Activated naive CD4-positive, alpha-beta T cell treated with anti-CD3 and anti-CD28 coated beads, Interleukin-2, amount 50 U/mL, for 16 hours (primary cell): Measurements from ENCODE around the gene RETREG2.
A peak's percentile ranks its signal among the peaks of the same experiment; 100 is the strongest.

Source experiments
- DNase-seq: peaks from one replicate; pipeline ENCODE4 v3.0.0-alpha.2; 2020

Gene RETREG2

DNA sequence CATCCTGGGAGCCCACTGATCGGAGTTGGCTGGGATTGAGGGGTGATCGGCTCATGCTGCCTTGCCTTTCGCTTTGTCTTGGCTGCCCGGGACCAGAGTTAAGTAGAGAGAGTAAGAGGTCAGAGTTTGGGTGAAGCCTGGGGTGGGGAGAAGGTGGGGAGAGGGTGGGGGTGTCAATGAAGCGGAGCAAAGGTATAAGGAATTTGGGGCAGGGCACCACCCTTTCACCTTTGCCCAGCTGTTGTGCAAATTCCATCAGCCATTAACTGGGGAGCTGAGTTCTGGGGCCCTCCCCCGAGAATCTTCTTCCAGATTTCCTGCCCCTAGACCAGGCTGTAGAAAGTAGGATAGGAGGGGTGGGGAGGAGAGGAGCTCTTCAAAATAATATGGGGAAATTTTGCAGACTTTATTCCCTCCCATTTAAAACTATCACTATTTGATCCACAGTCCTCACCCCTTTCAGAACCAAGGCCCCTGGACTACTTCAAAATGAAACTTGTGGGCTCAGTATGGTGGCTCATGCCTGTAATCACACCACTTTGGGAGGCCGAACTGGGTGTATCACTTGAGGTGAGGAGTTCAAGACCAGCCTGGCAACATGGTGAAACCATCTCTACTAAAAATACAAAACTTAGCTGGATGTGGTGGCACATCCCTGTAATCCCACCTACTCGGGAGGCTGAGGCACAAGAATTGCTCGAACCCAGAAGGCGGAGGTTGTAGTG, 8.0 kb upstream of the RETREG2 start, which contains the start of gene SLC23A3:
TSS of gene SLC23A3 (minus strand) at position 100 of the 725 bp plus-strand sequence. CDS start at position 55, 45 bp downstream.
- no peak for DNase-seq

DNA sequence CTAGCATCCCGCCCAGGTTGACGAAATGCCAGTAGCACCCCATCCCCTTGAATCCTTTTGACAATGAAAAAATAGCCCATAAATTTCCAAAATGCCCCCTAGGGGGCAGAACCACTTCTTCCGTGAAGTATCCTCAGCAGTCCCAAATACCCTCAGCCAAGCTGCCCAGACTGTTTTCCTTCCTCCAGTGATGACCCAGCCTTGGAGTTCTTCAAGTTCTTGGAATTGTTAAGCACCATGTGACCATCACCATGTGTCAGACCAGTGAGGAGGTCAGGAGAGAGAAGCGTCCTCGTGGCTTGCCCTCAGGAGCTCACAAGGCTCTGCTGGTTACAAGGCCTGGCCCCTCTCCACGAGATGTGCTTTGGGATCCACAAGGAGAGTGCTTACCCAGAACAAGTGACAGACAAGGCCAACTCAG, 6.8 kb upstream of the RETREG2 start:
- DNase-seq: no peak

DNA sequence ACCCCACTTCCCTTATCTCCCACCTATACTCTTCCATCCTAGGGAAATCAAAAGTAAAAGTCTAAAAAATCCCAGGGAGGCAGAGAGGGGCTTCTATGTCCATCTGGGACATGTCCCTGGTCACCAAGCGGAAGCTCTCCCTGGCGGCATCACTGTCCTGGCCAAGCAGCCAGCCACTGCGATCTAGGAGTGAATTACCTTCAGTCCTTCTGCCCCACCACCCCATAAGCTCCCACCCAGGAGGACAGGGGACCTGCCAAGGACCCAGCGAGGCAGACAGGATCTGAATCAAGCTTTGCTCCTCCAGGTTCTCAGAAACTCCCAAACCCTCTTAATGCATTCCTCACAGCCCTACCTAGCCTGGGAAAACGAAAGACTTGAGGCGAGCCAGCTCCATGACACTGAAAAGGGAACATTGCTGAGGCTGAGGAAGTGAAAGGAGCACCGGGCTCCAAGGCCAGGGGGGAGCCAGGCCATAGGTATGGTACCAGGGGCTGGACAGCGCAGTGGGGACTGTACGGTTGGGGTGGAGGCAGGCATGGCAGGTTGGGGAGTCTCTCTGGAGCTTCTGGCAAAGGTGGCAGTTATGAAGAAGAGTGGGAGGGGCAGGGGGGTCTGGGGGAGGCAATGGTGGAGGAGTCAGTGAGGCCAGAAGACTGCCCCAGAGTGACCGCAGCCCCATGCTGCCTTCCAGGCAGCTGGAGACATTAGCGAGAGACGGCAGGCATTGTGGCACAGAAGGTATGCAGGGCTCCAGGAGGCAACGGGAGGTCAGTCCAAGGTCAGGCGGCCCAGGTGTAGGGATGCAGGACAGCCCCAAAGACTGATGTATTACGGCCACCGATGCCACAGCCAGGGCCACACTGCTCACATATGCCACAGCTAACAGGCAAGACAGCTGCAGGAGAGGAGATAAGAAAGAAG, 5.6 kb upstream of the RETREG2 start:
- no peak for DNase-seq

DNA sequence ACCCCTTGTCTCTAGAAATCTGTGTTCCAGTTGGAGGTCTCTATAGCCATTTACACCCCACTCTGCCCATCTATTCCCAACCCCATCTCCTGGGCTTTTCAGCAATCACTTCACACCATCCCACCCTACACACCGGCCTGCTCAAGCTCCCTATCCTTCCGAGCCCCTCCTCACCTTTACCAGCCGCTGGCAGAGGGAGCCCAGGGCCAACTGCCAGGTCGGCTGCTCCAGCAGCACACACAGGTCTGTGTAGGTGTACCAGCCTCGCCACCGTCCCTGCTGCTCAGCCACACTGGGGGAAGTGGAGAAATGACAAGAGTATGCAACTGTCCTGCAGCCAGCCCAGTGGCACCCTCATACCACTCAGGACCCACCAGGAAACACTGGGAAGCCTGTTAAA, 4.9 kb upstream of the RETREG2 start:
- DNase-seq: no peak

DNA sequence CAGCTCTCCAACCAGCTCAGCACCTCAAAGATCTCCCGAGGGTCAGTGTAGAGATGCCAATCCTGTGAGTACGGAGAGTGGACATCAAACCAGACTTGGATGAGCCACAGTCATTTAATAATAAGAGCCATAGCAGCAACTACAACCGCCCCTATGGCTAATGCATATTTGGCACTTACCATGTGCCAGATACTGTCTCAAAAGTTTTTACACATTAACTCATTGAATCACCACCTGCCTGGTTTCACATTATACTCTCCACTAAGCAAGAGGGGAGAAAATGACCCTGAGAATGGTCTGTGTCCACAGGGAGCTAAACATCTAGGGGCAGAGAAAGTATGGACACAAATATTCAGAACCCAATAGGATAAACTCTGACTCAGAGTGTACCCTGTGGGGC, 3.9 kb upstream of the RETREG2 start:
- DNase-seq: no peak

DNA sequence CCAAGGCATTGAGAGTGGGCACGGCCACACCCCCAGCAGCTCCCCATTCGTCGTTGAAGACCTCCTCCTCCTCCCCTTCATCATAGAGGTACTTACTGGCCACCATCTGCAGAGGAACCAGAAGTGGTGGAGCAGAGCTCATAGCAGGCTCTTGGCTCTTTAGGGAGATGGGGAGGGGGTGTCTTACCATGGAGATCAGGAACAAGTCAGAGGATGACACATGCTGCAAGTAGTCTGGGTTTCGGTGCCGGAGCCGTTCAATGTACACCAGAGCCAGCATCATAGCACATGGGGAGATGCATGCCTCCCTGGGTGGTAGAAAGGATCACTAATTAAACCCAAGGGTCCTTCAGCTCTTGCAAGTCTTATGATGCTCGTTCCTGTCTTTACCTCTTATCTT, 3.3 kb upstream of the RETREG2 start:
- no peak for DNase-seq

DNA sequence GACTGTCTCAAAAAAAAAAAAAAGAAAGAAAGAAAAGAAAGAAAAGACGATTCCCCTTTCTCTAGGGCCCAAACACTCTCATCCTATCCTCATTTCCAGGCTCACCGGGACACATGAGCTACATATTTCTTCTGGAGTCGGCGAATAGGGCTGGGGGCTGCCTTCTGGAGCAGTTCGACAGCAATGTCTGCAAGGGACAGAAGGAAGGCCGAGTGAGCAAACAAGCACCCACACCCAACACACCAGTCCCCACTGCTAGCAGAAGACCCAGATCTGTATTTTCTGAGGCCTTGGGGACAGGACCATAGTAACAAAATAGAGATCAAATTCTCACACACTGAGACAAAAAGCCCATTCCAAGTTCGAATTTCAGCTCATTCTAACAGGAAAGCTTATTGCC, 2.6 kb upstream of the RETREG2 start:
- no peak for DNase-seq

DNA sequence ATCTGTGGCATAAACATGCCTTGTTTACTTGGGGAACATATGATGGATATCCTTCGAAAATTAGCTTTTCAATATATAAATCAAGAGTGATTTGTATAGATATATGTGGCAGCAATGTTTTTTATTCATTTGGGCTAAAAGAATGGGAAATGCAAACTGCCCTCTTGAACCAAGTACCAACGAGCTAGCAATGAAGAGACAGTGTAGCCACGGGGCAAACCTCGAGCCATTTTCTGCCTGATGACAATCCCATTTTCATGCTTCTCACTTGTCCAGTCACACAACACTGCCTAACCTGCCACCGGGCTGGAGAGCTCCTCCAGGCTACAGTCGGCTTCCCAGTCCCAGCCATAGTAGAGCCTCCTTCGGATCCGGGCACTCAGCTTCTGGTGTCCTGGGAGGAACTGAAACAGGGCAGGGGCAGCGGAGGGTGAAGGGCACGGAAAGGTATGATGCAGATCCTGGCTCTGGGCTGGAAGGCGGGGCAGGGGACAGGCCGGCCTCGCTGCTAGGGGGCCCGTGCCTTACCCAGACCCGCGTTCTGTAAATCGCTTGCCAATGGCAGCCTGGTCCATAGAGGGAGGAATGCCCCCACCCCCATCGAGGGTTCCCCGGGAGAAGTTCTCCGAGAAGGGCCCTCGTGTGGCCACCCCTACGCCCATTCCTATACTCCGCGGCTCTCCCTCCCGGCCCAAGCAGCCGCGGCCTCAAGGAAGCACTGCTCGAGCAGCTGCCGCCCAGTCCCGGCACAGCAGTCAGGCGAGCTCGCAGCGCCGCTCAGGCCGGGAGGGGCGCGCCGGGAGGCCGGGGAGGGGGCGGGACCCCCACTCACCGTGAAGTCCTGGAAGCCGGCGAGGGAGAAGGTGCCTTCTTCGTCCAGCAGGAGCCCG, 1.9 kb upstream of the RETREG2 start:
- no peak for DNase-seq

DNA sequence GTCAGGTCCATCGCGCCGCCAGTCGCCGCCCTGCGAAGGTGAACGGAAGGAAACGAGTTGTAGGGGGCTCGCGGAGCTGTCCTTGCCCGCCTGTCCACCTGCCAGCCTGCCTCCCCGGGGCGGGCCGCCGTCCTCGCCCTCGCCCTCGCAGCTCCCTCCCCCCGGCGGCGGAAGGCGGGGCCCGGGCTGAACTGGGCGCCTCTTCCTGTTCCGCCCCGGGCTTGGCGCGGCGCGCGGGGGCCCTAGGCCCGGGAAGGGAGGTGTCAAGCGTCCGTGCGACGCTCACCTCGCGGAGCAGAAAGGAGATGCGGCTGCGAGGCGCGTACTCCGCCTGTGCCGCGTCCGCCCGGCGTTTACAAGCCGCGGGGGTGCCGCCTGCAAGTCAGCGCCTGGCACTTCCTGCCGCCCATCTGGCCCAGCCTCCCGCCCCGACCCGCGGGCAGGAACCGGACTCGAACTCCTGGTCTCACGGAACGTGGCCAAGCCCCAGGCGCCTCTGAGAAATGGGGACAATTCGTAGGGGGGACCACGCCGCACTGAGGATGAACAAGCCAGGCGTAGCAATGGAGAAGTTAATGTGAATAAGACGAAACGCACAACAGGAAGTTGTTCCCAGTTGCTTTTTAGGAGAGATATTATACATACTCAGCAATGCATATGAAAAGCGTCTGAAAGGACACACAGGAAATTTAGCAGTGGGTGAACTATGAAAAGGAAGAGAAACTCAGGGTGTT, 1.1 kb upstream of the RETREG2 start, which contains the start of gene CNPPD1:
TSS of gene CNPPD1 (minus strand) at position 108 of the 734 bp plus-strand sequence. CDS start at position 11, 97 bp downstream.
- DNase-seq: peak; percentile 88

DNA sequence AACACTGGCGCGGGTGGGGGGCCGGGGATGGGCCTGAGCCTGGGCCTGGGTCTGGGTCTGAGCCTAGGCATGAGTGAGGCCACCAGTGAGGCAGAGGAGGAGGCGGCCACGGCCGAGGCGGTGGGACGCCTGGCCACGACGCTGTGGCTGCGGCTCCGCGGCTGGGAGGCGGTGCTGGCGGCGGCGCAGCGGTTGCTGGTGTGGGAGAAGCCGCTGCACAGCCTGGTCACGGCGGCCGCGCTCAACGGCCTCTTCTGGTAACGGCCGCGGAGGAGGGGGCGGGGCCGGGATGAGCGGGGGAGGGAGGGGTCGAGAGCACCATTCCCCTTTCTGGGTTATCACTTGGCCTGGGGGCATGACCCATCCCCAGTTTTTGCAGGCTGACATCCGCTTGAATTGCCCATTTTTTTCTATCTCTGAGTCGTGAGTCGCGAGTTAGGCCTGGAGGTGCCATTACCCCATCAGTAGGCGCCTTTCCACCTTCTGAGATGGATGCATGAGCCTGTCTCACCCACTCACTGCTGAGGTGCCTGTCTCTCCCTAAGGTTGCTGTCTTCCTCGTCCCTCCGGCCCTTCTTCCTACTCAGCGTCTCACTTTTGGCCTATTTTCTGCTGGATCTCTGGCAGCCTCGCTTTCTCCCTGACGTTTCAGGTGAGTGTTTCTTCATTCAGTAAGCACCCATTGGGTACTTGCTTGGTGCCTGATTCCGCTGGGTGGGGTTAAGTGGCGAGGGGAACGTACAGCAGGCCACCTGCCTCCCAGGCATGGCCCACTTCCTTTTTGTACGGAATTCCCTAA, 501 bp downstream of the RETREG2 start:
- DNase-seq: peak; percentile 37

DNA sequence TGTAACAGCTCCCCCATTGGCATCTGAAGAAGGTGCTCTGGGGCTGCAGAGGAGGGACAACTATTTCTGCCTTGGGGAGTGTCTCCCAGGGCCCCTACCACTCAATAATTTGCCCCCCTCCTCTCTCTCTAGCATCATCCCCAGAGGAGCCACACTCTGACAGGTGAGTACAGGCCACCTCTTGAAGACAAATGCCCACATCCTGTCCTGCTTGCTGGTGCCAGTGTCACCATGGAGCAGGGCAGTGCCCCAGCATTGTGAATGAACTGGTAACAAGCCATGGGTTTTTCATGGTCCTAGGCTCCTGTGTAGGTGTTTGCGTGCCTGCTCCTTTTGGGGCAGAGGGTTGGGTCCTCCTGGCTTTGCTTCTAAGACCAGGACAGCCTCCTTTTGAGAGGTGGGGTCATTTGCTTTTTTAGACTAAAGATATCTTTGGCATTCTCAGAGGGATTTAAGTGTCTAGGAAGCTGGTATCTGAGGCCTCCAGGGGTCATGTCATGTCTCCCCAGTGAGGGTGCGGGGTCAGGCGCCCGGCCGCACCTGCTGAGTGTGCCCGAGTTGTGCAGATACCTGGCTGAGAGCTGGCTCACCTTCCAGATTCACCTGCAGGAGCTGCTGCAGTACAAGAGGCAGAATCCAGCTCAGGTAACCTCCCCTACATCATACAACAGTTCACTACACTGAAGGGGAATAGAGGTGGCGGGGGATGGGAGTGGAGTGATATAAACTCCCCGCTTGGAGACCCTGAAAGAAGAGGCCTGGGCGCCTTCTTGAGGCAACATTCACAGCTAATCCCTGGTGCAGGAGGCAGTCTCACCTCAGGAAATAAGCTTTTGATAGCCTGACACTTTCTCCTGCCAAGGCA, 1.8 kb downstream of the RETREG2 start:
- no peak for DNase-seq

DNA sequence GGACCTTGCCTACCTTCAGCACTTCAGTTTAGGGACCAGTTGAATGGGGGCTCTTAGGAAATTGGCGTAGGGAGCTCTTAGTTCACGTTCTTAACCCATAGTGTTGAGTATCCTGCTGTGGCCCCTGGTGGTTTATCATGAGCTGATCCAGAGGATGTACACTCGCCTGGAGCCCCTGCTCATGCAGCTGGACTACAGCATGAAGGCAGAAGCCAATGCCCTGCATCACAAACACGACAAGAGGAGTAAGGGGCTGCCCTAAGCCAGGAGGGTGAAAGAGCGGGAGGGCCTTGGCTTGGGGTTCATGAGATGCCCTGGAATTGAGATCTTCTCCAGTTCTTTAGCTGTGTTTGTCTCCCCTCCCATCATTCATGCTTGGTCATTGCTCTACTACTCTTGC, 2.9 kb downstream of the RETREG2 start:
- no peak for DNase-seq

DNA sequence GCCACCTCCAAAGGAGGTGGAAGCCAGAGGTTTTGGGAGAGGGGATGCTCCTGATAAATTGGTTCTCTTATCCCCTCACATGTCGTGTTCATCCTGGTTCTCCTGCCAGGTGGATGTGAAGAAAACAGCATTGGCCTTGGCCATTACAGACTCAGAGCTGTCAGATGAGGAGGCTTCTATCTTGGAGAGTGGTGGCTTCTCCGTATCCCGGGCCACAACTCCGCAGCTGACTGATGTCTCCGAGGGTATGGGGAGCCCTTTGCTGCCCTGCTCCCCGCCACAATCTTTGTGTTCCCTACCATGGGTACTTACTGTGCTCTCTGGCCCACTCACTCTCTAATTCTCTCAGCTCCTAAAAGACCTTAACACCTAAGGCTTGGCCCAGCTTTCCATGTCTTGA, 3.5 kb downstream of the RETREG2 start:
- no peak for DNase-seq

DNA sequence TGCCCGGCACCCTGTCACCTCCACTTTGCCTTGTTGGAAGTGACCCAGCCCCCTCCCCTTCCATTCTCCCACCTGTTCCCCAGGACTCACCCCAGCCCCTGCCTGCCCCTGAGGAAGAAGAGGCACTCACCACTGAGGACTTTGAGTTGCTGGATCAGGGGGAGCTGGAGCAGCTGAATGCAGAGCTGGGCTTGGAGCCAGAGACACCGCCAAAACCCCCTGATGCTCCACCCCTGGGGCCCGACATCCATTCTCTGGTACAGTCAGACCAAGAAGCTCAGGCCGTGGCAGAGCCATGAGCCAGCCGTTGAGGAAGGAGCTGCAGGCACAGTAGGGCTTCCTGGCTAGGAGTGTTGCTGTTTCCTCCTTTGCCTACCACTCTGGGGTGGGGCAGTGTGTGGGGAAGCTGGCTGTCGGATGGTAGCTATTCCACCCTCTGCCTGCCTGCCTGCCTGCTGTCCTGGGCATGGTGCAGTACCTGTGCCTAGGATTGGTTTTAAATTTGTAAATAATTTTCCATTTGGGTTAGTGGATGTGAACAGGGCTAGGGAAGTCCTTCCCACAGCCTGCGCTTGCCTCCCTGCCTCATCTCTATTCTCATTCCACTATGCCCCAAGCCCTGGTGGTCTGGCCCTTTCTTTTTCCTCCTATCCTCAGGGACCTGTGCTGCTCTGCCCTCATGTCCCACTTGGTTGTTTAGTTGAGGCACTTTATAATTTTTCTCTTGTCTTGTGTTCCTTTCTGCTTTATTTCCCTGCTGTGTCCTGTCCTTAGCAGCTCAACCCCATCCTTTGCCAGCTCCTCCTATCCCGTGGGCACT, 4.5 kb downstream of the RETREG2 start:
- no peak for DNase-seq

DNA sequence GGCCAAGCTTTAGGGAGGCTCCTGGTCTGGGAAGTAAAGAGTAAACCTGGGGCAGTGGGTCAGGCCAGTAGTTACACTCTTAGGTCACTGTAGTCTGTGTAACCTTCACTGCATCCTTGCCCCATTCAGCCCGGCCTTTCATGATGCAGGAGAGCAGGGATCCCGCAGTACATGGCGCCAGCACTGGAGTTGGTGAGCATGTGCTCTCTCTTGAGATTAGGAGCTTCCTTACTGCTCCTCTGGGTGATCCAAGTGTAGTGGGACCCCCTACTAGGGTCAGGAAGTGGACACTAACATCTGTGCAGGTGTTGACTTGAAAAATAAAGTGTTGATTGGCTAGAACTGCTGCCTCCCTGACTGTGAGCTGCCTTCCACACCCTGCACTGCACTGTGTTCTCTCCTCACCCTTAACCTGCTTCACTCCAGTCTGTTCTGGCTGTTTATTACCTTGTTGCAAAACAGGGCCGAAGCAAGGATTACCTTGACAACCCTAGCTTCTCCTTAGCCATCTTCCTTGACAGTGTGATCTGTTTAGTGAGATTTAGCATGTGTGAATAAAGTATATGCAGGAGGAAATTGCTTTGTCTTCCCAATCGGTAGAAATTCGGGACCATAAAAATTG, 5.2 kb downstream of the RETREG2 start:
- DNase-seq: no peak

DNA sequence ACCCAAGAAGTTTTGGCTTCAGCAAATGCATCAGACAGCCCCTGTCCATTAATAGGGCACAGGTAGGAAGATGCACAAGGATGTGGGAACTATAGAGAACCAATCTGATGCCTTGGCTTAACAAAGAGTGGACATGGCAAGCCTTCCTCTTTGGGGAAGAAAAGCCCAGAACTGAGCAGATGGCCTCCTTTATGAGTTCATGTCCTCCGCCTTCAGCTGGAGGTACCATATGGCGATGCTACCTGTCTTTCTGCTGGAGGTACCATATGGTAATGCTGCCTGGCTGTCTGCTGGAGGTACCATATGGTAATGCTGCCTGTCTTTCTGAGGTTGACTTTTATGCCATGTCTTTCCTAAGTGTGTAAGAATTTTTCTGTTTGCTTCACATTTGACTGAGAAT, 6.0 kb downstream of the RETREG2 start:
- no peak for DNase-seq

DNA sequence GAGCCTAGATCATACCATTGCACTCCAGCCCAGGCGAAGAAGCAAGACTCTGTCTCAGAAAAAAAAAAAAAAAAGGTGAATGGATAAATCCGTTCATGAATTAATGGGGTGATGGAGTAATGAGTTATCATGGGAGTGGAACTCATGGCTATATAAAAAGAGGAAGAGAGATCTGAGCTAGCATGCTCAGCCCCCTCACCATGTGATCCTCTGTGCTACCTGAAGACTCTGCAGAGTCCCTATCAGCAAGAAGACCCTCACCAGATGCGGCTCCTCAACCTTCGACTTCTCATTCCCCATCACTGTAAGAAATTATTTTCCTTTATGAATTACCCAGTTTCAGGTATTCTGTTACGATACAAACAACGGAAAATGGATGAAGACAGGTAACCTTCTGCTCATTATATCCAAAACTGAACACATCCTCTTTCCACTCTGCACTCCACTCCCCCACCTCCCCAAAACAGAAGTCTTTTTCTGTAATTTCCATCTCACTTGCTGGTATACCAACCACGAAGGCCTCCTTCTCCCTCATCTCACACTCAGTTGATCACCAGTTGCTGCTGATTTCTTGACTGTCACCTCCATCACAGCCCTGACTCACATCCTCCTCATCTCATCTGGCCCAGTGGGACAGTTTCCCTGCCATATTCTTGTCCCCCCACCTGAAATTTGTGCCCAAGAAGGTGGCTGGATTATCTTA, 8.8 kb downstream of the RETREG2 start:
- DNase-seq: no peak

DNA sequence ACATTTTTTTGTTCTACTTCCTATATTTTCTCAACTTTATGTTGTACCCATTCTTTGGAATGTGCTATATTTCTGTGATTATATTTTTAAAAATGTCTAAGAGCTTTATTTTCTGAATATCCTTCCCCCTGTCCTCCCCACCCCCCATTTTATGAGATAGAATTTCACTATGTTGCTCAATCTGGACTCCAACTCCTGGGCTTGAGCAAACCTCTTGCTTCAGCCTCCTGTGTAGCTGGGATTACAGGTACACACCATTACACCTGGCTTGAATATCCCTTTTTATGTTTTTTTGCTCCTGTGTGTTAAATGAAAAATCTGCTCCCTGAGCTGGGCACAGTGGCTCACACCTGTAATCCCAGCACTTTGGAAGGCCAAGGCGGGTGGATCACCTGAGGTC, 19.3 kb downstream of the RETREG2 start:
- no peak for DNase-seq
